GM12878 (cell line): ENCODE measurements around the gene PKHD1. TPM values are rescaled to one million over a fixed set of nuclear protein-coding genes. Genes with fewer than 3 reads are reported as not detected.

Experiments used
- ATAC-seq: fragments of 200-7000 bp; cut with Tn5 transposase; 3 replicates; pipeline ENCODE4 v1.9.1; 2020; ENCODE audit warnings: mild to moderate bottlenecking, moderate library complexity
- BruUV-seq: library from RNA; stranded (reverse); fragments of 400-500 nt; replicated peaks from 2 replicates; lab custom pipeline; 2021; lab: Mats Ljungman, UMichigan
- CTCF ChIA-PET: fragments of 300-600 bp; sonication (Branson Sonifier 250); formaldehyde crosslinking; extraction: SDS; loops from one replicate; lab custom pipeline; 2021; ENCODE audit warnings: inconsistent platforms; lab: Yijun Ruan, JAX
- POLR2A ChIA-PET: fragments of 350-600 bp; formaldehyde crosslinking; extraction: SDS; loops from one replicate; lab custom pipeline; 2021; ENCODE audit warnings: inconsistent platforms; lab: Charles Lee
- RAD21 ChIA-PET: fragments of 300-600 bp; sonication (Branson Sonifier 250); formaldehyde crosslinking; loops from one replicate; lab custom pipeline; 2023; ENCODE audit warnings: antibody characterized with exemption; ENCODE audit not compliant: unreplicated experiment; lab: Charles Lee
- SMC1A ChIA-PET: fragments of 300-600 bp; sonication (Branson Sonifier 250); formaldehyde crosslinking; loops from one replicate; lab custom pipeline; 2023; ENCODE audit not compliant: unreplicated experiment, uncharacterized antibody; lab: Charles Lee
- DNase-seq: peaks from one replicate; pipeline ENCODE4 v3.0.0-alpha.2; 2011; ENCODE audit warnings: low read depth, low spot score
- FAIRE-seq: peaks from 3 replicates; lab custom pipeline; 2011; peaks lifted over from hg19 to GRCh38; lab: Jason Lieb, UNC
- H2AFZ ChIP-seq: 2 replicates; pipeline ENCODE4 v1.6.0; 2011; ENCODE audit warnings: low read depth, low read length, control low read depth; ENCODE audit not compliant: control insufficient read depth
- H3K27ac ChIP-seq: 2 replicates; pipeline ENCODE4 v1.5.1; 2011; ENCODE audit warnings: control low read depth; ENCODE audit not compliant: control insufficient read depth, insufficient read depth
- H3K27me3 ChIP-seq, 2 experiments: replicated peaks in 1 of 2; 2 replicates each; pipeline versions ENCODE4 v1.6.0 to v1.6.1; 2011; ENCODE audit warnings: low read length in 1 of 2; ENCODE audit not compliant: control insufficient read depth in 2 of 2, insufficient read depth in 2 of 2
- H3K36me3 ChIP-seq, 2 experiments: 2 replicates each; pipeline ENCODE4 v1.5.1; 2011; ENCODE audit warnings: low read length in 1 of 2; ENCODE audit not compliant: control insufficient read depth in 2 of 2, insufficient read depth in 2 of 2
- H3K4me1 ChIP-seq: 2 replicates; pipeline ENCODE4 v1.6.1; 2011; ENCODE audit warnings: mild to moderate bottlenecking, low read length, moderate library complexity, mixed read lengths; ENCODE audit not compliant: control insufficient read depth, insufficient read depth
- H3K4me2 ChIP-seq: 2 replicates; pipeline ENCODE4 v1.6.0; 2011; ENCODE audit warnings: control low read depth; ENCODE audit not compliant: control insufficient read depth, insufficient read depth
- H3K4me3 ChIP-seq: fragments of 200-600 bp; sonication (generic); 2 replicates; pipeline ENCODE4 v1.5.1; 2016
- H3K79me2 ChIP-seq: 2 replicates; pipeline ENCODE4 v1.6.0; 2011; ENCODE audit warnings: low read length; ENCODE audit not compliant: control insufficient read depth, insufficient read depth
- H3K9ac ChIP-seq: 2 replicates; pipeline ENCODE4 v1.8.0; 2011; ENCODE audit warnings: low read length, control low read depth, mixed read lengths; ENCODE audit not compliant: control insufficient read depth, insufficient read depth
- H3K9me3 ChIP-seq: replicated peaks from 3 replicates; pipeline ENCODE4 v1.5.1; 2011; ENCODE audit warnings: mild to moderate bottlenecking, low read length; ENCODE audit not compliant: control insufficient read depth, insufficient read depth
- H4K20me1 ChIP-seq: 2 replicates; pipeline ENCODE4 v1.6.0; 2011; ENCODE audit not compliant: control insufficient read depth, insufficient read depth
- ATF3 ChIP-seq: IDR thresholded peaks from 2 replicates; pipeline ENCODE4 v1.6.1; 2011; ENCODE audit warnings: low read depth, mild to moderate bottlenecking, low read length, moderate library complexity, borderline replicate concordance; ENCODE audit errors: extremely low read depth
- E2F8 ChIP-seq: fragments of 450-650 bp; IDR thresholded peaks from 2 replicates; pipeline ENCODE4 v1.6.1; 2018; ENCODE audit warnings: mild to moderate bottlenecking, low read depth, moderate library complexity; ENCODE audit not compliant: partially characterized antibody
- ELK1 ChIP-seq: IDR thresholded peaks from 2 replicates; pipeline ENCODE4 v1.6.1; 2012; ENCODE audit warnings: low read depth, low read length, improper control_type of control experiment
- FOXK2 ChIP-seq: fragments of 450-650 bp; IDR thresholded peaks from 2 replicates; pipeline ENCODE4 v1.6.1; 2017; ENCODE audit warnings: mild to moderate bottlenecking, moderate library complexity
- IRF4 ChIP-seq: IDR thresholded peaks from 2 replicates; pipeline ENCODE4 v1.6.1; 2011; ENCODE audit warnings: low read depth, low read length
- JUNB ChIP-seq: IDR thresholded peaks from 2 replicates; pipeline ENCODE4 v1.6.1; 2016; ENCODE audit warnings: antibody characterized with exemption, mild to moderate bottlenecking
- KDM1A ChIP-seq: fragments of 200-600 bp; sonication (generic); IDR thresholded peaks from 2 replicates; pipeline ENCODE4 v1.6.1; 2016; ENCODE audit warnings: borderline replicate concordance
- MXI1 ChIP-seq: fragments of 150-350 bp; IDR thresholded peaks from 2 replicates; pipeline ENCODE4 v1.6.1; 2011; ENCODE audit warnings: low read depth, mild to moderate bottlenecking, inconsistent platforms, low read length, improper control_type of control experiment
- NBN ChIP-seq: fragments of 450-650 bp; IDR thresholded peaks from 2 replicates; pipeline ENCODE4 v1.6.1; 2016
- SMAD5 ChIP-seq: IDR thresholded peaks from 2 replicates; pipeline ENCODE4 v1.6.1; 2016; ENCODE audit warnings: antibody characterized with exemption, low read depth
- TAF1 ChIP-seq: IDR thresholded peaks from 2 replicates; pipeline ENCODE4 v1.6.1; 2011; ENCODE audit warnings: mild to moderate bottlenecking, low read depth, low read length, borderline replicate concordance
- USF2 ChIP-seq: IDR thresholded peaks from 2 replicates; pipeline ENCODE4 v1.6.1; 2011; ENCODE audit warnings: low read depth, low read length, improper control_type of control experiment, borderline replicate concordance
- ZBTB33 ChIP-seq: fragments of 450-650 bp; IDR thresholded peaks from 2 replicates; pipeline ENCODE4 v1.6.1; 2017; ENCODE audit warnings: mild to moderate bottlenecking
- WGBS: methylation state at CpG from one replicate; pipeline ENCODE4 v1.1.6; 2016; ENCODE audit warnings: low lambda C conversion rate; ENCODE audit not compliant: insufficient replicate concordance, insufficient coverage; ENCODE audit errors: missing lambda C conversion rate; 5-methylcytosine and 5-hydroxymethylcytosine counted together
- in situ Hi-C: fragments of 300-500 bp; cut with MboI; formaldehyde crosslinking; loops from 9 replicates; pipeline ENCODE4 v1.14.3; 2018; ENCODE audit warnings: mixed read lengths
- intact Hi-C: fragments of 100-400 bp; cut with micrococcal nuclease; formaldehyde crosslinking; loops from one replicate; pipeline ENCODE4 v1.14.2; 2022; ENCODE audit not compliant: unreplicated experiment
- polyA plus RNA-seq, 11 experiments: library from polyadenylated mRNA; depleted of rRNA in 4 of 11; unstranded in 6 of 11; stranded (reverse) in 5 of 11; fragments of >200 nt; fragmentation: Nextera tagmentation in 4 of 11; fragmentation: Illumina TruSeq in 1 of 11; extraction: Ambion mirVana in 4 of 11; extraction: Trizol in 1 of 11; gene quantifications; 1 replicate in 1 of 11; 2 replicates in 10 of 11; pipeline versions ENCODE4 v1.2.1 to v1.2.3, GENCODE V29; 2011 to 2016; ENCODE audit warnings: inconsistent platforms in 2 of 11, missing spikeins in 2 of 11, low read depth in 1 of 11
- total RNA-seq, 4 experiments: library from RNA; depleted of rRNA in 3 of 4; stranded (reverse); fragments of >200 nt in 3 of 4; fragmentation: Illumina TruSeq in 1 of 4; extraction: Trizol in 1 of 4; gene quantifications; 2 replicates each; pipeline versions ENCODE4 v1.2.1 to v1.2.3, GENCODE V29; 2013 to 2021

Gene PKHD1
- total and polyA plus RNA-seq, 10 of the 15 experiments (the other 5 are each of a cell fraction or from before 2014, with no cell fraction given) = under 0.01 to 0.90 (median 0.02) TPM; not detected in 1

GRCh38 chr6:51854347-51854746, 233.1 kb downstream of the PKHD1 start:
- Histone ChIP-seq H3K9me3 (no peaks in the 10 kb centered on the region), H3K27me3 (no peaks in the 10 kb centered on the region), H3K4me1 (no peaks in the 10 kb centered on the region), H3K36me3 (no peaks in the 10 kb centered on the region), H3K4me3 (no peak overlapping the region), H2AFZ (no peak overlapping the region), H4K20me1 (no peaks in the 10 kb centered on the region), H3K4me2 (no peak overlapping the region), H3K9ac (no peak overlapping the region), H3K79me2 (no peaks in the 10 kb centered on the region), H3K27ac (no peak overlapping the region)
- 40% methylated on average over 7 of the region's 7 CpGs for WGBS
- in situ Hi-C loops = loop anchor here (10.0 kb wide), 1 partner anchor 380 kb away; no protein-coding TSS in a partner anchor
- intact Hi-C loops = loop anchor here (10.0 kb wide), 1 partner anchor 290 kb away; no protein-coding TSS in a partner anchor
- POLR2A ChIA-PET = no interaction called here
- ATAC-seq (no peak), DNase-seq (no peak), FAIRE-seq (no peak)
- TF ChIP-seq ATF3 = no peak
- TF ChIP-seq E2F8 = no peak
- TF ChIP-seq KDM1A = no peak
- TF ChIP-seq ZBTB33 = no peak
- TF ChIP-seq NBN = no peak
- no peak for TF ChIP-seq FOXK2
- TF ChIP-seq JUNB = no peak
- no peak for TF ChIP-seq IRF4
- no peak for TF ChIP-seq ELK1
- no peak for TF ChIP-seq SMAD5
- TF ChIP-seq TAF1 = no peak
- TF ChIP-seq MXI1 = no peak
- TF ChIP-seq USF2 = no peak
- SMC1A ChIA-PET = interaction anchor here (0.8 to 6.7 kb wide), 8 partner anchors 11 to 167 kb away, joined by 3 to 83 read pairs (median 6); no protein-coding TSS in a partner anchor
- CTCF ChIA-PET = interaction anchor here (0.7 to 4.3 kb wide), 13 partner anchors 10 to 196 kb away, joined by 3 to 73 read pairs (median 5); no protein-coding TSS in a partner anchor
- BruUV-seq = no TSS peak
- RAD21 ChIA-PET = interaction anchor here (0.6 to 3.1 kb wide), 8 partner anchors 69 to 195 kb away, joined by 3 to 37 read pairs (median 6); no protein-coding TSS in a partner anchor
